Measurements from ENCODE around the gene ADAT1. TPM values are rescaled to one million over a fixed set of nuclear protein-coding genes. Genes with fewer than 3 reads are reported as not detected.
A peak's percentile ranks its signal among the peaks of the same experiment; 100 is the strongest.

The ADAT1 gene
- total RNA-seq, 4 donors from 2014 or later, result 32.5 to 57.7 (median 51.3) TPM

DNA sequence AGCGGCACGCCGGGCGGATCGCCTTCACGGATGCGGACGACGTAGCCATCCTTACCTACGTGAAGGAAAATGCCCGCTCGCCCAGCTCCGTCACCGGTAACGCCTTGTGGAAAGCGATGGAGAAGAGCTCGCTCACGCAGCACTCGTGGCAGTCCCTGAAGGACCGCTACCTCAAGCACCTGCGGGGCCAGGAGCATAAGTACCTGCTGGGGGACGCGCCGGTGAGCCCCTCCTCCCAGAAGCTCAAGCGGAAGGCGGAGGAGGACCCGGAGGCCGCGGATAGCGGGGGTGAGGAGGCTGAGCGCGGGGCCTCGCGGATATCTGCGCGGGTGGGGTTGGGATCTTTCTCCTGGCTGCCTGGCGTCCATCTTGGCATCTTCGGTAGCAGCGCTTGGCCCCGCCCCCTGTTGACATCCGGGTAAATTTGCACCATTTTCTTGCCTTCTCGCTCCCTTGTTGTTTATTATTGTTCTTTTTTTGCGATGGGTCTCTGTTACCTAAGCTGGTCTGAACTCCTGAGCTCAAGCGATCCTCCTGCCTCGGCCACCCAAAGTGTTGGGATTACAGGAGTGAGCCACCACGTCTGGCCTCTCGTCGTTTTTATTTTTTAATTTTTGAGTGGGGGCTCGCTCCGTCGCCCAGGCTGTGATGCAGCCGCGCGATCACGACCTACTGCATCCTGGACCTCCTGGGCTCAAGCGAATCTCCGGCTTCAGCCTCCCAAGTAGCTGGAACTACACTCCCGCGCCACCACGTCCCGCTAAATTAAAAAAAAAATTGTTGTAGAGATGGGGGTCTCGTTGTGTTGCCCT is 25.4 kb upstream of the ADAT1 start:
- TF ChIP-seq, protein P1, sequence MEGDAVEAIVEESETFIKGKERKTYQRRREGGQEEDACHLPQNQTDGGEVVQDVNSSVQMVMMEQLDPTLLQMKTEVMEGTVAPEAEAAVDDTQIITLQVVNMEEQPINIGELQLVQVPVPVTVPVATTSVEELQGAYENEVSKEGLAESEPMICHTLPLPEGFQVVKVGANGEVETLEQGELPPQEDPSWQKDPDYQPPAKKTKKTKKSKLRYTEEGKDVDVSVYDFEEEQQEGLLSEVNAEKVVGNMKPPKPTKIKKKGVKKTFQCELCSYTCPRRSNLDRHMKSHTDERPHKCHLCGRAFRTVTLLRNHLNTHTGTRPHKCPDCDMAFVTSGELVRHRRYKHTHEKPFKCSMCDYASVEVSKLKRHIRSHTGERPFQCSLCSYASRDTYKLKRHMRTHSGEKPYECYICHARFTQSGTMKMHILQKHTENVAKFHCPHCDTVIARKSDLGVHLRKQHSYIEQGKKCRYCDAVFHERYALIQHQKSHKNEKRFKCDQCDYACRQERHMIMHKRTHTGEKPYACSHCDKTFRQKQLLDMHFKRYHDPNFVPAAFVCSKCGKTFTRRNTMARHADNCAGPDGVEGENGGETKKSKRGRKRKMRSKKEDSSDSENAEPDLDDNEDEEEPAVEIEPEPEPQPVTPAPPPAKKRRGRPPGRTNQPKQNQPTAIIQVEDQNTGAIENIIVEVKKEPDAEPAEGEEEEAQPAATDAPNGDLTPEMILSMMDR (IDR thresholded peaks at IDR 0.05), result no peak
- peak; percentile 46 for ATAC-seq (ENCODE audit: low FRiP score)
- peak; percentile 81 for DNase-seq (ENCODE audit: low spot score)

DNA sequence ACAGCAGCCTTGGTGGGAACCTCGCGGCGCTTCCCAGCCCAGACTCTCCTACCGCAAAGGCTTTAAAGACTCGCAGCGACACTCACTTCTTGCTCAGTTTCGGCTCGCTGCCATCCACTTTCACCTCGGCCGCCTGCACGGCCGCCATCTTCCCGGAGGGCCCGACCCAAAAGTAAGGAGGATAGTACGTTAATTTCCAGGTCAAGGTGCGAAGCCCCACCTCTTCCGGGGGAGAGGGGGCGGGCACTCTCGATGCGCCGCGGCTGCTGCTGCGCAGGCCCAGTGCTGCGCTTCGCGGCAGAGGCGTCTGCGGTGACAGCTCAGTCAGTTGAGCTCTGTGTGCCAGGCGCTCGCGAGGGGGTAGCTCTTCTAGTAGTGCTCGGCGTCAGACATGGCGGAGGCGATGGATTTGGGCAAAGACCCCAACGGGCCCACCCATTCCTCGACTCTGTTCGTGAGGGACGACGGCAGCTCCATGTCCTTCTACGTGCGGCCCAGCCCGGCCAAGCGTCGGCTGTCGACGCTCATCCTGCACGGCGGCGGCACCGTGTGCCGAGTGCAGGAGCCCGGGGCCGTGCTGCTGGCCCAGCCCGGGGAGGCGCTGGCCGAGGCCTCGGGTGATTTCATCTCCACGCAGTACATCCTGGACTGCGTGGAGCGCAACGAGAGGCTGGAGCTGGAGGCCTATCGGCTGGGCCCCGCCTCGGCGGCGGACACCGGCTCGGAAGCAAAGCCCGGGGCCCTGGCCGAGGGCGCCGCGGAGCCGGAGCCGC is 24.6 kb upstream of the ADAT1 start, which contains the start of the genes KARS1 and TERF2IP:
KARS1 (minus strand) TSS at position 174 of the 773 bp plus-strand sequence; CDS start at position 148, 26 bp downstream.
TERF2IP (plus strand) TSS at position 282 of the 773 bp plus-strand sequence; CDS start at position 392, 110 bp downstream.
- ATAC-seq (ENCODE audit: low FRiP score), result peak; percentile 97
- TF ChIP-seq, protein P1 (IDR thresholded peaks at IDR 0.05), result no peak
- peak; percentile 75 for DNase-seq (ENCODE audit: low spot score)

DNA sequence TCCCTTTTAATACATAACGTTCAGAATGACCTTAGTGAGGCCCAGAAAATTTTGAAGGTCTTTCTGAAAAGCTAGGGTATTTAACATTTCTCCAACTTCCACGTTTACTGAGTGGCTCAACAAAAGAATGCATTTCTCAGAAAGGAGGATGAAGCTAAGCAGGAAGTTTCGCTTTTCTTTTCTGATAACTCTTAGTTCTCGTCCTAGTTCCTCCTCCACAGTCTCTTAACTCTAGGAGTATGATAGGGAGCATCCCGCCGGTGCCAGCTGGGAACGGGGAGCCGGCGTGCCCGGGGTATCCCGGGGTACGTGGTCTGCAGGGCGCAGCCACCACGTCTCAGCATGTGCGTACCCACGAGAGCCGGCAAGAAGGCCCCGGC is 24.0 kb upstream of the ADAT1 start:
- ATAC-seq (ENCODE audit: low FRiP score) (peak; percentile 40), DNase-seq (ENCODE audit: low spot score) (no peak)
- TF ChIP-seq, protein P1 (IDR thresholded peaks at IDR 0.05), result no peak

DNA sequence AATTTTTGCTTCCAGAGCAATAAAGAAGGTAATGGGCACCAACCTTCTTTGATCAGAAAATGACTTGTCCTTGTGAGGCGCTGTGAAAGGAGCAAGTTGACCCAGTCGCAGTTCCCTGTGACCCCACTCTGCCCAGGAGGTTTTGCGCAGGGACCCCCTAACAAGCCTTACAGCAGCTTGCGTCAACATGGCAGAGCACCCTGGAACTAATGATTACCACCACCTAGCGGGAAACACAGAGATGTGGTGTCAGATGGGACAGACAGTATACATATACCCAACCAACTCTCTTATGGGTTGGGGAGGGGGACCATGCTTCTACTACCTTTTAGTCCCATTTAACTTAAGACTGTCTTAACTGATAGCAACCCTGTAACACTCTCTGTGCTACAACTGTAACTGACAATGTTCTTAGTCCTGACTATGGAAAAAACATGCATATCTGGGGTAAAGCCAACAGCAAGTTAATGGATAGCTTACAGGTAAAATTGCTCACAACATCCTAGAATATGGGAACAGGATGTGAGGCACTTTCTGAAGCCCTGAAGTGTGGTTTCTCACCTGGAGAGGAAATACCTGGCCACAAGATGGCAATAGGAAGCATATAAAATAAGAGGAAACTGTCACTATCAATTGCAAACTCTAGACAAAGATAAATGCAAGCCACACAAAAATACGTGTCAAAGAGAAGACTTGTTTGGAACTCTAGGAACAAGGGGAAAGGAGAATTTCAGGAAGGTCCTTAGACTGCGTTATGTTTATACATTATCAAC is 21.3 kb upstream of the ADAT1 start:
- no peak for DNase-seq (ENCODE audit: low spot score)
- TF ChIP-seq, protein P1 (IDR thresholded peaks at IDR 0.05), result no peak
- ATAC-seq (ENCODE audit: low FRiP score), result no peak

DNA sequence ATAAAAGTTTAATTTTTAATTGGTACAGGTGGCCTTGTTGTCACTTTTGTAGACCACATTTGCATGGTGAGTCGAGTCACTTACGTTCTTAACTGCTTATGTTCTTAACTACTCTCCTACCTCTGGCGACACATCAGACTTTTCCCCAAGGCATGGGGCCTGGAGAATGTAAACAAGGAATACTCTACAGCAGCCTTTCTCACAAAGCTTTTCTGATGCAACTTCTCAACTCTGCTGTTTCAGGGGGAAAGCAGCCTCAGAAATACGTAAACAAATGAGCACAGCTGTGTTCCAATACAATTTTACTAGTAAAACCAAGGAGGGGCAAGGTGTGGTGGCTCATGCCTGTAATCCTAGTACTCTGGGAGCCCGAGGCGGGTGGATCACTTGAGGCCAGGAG is 17.5 kb upstream of the ADAT1 start:
- DNase-seq (ENCODE audit: low spot score) (no peak), ATAC-seq (ENCODE audit: low FRiP score) (no peak)
- TF ChIP-seq, protein P1 (IDR thresholded peaks at IDR 0.05), result no peak

DNA sequence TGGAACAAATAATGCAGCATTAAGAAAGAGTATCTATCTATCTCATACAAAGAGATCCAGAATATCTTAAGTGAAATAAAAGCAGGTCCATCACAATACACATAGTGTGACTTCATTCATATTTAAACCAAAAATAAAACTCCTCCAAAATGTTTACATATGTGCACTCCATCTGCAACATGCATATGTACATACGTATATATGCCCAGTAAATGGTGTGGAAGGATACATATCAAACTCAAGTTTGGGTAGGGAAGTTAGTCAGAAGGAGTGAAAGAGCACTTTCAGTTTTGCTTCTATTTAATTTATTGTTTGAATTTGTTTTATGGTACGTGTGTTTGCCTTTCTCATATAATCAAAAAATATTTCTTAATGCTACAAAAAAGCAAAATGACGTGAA is 12.0 kb upstream of the ADAT1 start:
- ATAC-seq (ENCODE audit: low FRiP score), result no peak
- DNase-seq (ENCODE audit: low spot score), result no peak
- TF ChIP-seq, protein P1 (IDR thresholded peaks at IDR 0.05), result no peak

Data from omental fat pad (tissue), 4 donors.